Type B pancreatic cell (in vitro differentiated cells): ENCODE measurements around the gene INSC. TPM values are rescaled to one million over a fixed set of nuclear protein-coding genes. Genes with fewer than 3 reads are reported as not detected.
A peak's percentile ranks its signal among the peaks of the same experiment; 100 is the strongest.

Experiments
- DNase-seq: peaks from one replicate; pipeline ENCODE4 v3.0.0; 2021; ENCODE audit warnings: mixed read lengths; ENCODE audit not compliant: unreplicated experiment; ENCODE audit errors: extremely low spot score
- H3K27ac Mint-ChIP-seq: 2 replicates; pipeline ENCODE4 v1.8.0; 2021; ENCODE audit warnings: mild to moderate bottlenecking, mixed read lengths
- H3K27me3 Mint-ChIP-seq: 2 replicates; pipeline ENCODE4 v1.8.0; 2021; ENCODE audit warnings: mixed read lengths
- H3K36me3 Mint-ChIP-seq: 2 replicates; pipeline ENCODE4 v1.8.0; 2021; ENCODE audit warnings: mixed read lengths
- H3K4me1 Mint-ChIP-seq: one replicate; pipeline ENCODE4 v1.8.0; 2021; ENCODE audit warnings: mixed read lengths; ENCODE audit not compliant: unreplicated experiment
- H3K4me3 Mint-ChIP-seq: 2 replicates; pipeline ENCODE4 v1.8.0; 2021; ENCODE audit warnings: mild to moderate bottlenecking, mixed read lengths
- H3K9me3 Mint-ChIP-seq: 2 replicates; pipeline ENCODE4 v1.8.0; 2021; ENCODE audit warnings: mixed read lengths
- CTCF ChIP-seq: fragments of 200-600 bp; sonication (generic); conservative IDR thresholded peaks from 2 replicates; pipeline ENCODE4 v1.5.0; 2021; ENCODE audit warnings: antibody characterized with exemption, mild to moderate bottlenecking
- total RNA-seq: library from RNA; stranded (reverse); gene quantifications from 2 replicates; pipeline ENCODE4 v1.2.1, GENCODE V29; 2021; ENCODE audit warnings: low replicate concordance

INSC gene
- total RNA-seq, 1 donor from 2014 or later = 1.2 TPM

GRCh38 chr11:15112131-15112541 lies 2.6 kb upstream of the INSC start:
- peaks cover 63% of the 10 kb centered on the region for H3K27me3 Mint-ChIP-seq
- no peak for TF ChIP-seq CTCF
- H3K4me3 Mint-ChIP-seq = no peak overlapping the region
- peaks cover 5% of the 10 kb centered on the region for H3K4me1 Mint-ChIP-seq
- DNase-seq = no peak
- H3K36me3 Mint-ChIP-seq = no peaks in the 10 kb centered on the region
- H3K9me3 Mint-ChIP-seq = no peaks in the 10 kb centered on the region
- H3K27ac Mint-ChIP-seq = no peak overlapping the region

- no peaks in the 10 kb centered on the region for H3K36me3 Mint-ChIP-seq
- no peak overlapping the region for H3K27ac Mint-ChIP-seq
- DNase-seq = no peak
- peaks cover 5% of the 10 kb centered on the region for H3K4me1 Mint-ChIP-seq
- H3K4me3 Mint-ChIP-seq = peak overlapping the region; percentile 59
- no peaks in the 10 kb centered on the region for H3K9me3 Mint-ChIP-seq
- peaks cover 73% of the 10 kb centered on the region for H3K27me3 Mint-ChIP-seq
- no peak for TF ChIP-seq CTCF
These were observed 1.3 kb upstream of the INSC start for GRCh38 chr11:15113381-15113780.

- no peaks in the 10 kb centered on the region for H3K36me3 Mint-ChIP-seq
- H3K4me1 Mint-ChIP-seq = peaks cover 5% of the 10 kb centered on the region
- no peak for TF ChIP-seq CTCF
- no peak overlapping the region for H3K27ac Mint-ChIP-seq
- H3K9me3 Mint-ChIP-seq = no peaks in the 10 kb centered on the region
- no peak for DNase-seq
- peaks cover 75% of the 10 kb centered on the region for H3K27me3 Mint-ChIP-seq
- no peak overlapping the region for H3K4me3 Mint-ChIP-seq
These were observed 963 bp downstream of the INSC start for GRCh38 chr11:15115686-15116085.

GRCh38 chr11:15117751-15118150 lies 3.0 kb downstream of the INSC start:
- peaks cover 5% of the 10 kb centered on the region for H3K4me1 Mint-ChIP-seq
- H3K27ac Mint-ChIP-seq = no peak overlapping the region

GRCh38 chr11:15118431-15118830 lies 3.7 kb downstream of the INSC start:
- TF ChIP-seq CTCF = no peak
- Mint-ChIP-seq H3K4me3 (no peak overlapping the region), H3K36me3 (no peaks in the 10 kb centered on the region), H3K27ac (no peak overlapping the region), H3K4me1 (peaks cover 5% of the 10 kb centered on the region), H3K27me3 (peaks cover 64% of the 10 kb centered on the region), H3K9me3 (no peaks in the 10 kb centered on the region)
- DNase-seq = no peak

More at GRCh38 chr11:15117751-15118150, 3.0 kb downstream of the INSC start:
- Mint-ChIP-seq H3K9me3 (no peaks in the 10 kb centered on the region), H3K4me3 (no peak overlapping the region), H3K27me3 (peaks cover 64% of the 10 kb centered on the region), H3K36me3 (no peaks in the 10 kb centered on the region)
- TF ChIP-seq CTCF = no peak
- no peak for DNase-seq

- H3K4me3 Mint-ChIP-seq = no peak overlapping the region
- no peak overlapping the region for H3K27ac Mint-ChIP-seq
- no peak for TF ChIP-seq CTCF
- DNase-seq = no peak
- H3K27me3 Mint-ChIP-seq = peaks cover 60% of the 10 kb centered on the region
- H3K4me1 Mint-ChIP-seq = peaks cover 5% of the 10 kb centered on the region
- no peaks in the 10 kb centered on the region for H3K36me3 Mint-ChIP-seq
- H3K9me3 Mint-ChIP-seq = no peaks in the 10 kb centered on the region
These were observed 4.6 kb downstream of the INSC start for GRCh38 chr11:15119352-15119751.
